SH-SY5Y (cell line): Measurements from ENCODE around the gene MMP24OS.

Experiments
- GATA2 ChIP-seq: IDR thresholded peaks from 2 replicates; pipeline ENCODE4 v1.6.1; 2011; ENCODE audit warnings: mild to moderate bottlenecking, low read depth, low read length
- GATA3 ChIP-seq: IDR thresholded peaks from 2 replicates; pipeline ENCODE4 v1.6.1; 2011; ENCODE audit warnings: low read depth, mild to moderate bottlenecking, low read length, moderate library complexity

DNA sequence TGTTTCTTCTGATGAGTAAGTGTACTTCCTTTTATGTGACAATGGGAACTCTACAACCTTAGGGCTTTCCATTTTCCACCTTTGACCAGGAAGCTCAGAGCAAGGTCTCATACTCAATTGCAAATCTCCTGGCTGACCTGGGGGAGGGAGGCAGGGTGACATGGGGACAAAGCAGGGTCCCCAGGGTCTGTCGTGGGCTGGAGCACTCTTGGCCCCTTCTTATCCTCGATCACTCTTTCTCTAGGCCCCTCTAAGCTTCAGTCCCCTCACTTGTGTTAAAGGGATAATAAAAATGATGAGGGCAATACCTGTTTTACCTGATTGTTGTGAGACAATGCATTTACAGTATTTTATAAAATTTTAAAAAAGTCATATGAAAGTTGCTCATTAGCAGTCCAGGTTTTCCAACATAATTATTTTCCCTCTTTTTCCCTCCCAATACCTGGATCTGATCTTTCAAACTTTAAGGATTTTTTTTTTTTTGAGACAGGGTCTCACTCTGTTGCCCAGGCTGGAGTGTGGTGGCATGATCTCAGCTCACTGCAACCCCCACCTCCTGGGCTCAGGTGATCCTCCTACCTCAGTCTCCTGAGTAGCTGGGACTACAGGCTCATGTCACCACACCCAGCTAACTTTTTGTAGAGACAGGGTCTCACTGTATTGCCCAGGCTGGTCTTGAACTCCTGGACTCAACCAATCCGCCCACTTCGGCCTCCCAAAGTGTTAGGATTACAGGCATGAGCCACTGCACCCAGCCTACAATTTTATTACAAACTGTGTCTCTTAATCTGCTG, 22.7 kb upstream of the MMP24OS start:
- TF ChIP-seq GATA2, result no peak
- no peak for TF ChIP-seq GATA3
